ENCODE data around the gene STAM.
"Not testable (repeated sequence)": the region's sequence is repeated elsewhere in the genome, so short reads cannot be mapped to it uniquely, and the experiment has no call there.

STAM gene

GRCh38 chr10:17675638-17676037 is 31.7 kb downstream of the STAM start:
- DNase-seq (ENCODE audit: low read depth) = no peak

- no peak for DNase-seq (ENCODE audit: low read depth)
These were observed 33.0 kb downstream of the STAM start for GRCh38 chr10:17676919-17677318.

- DNase-seq (ENCODE audit: low read depth) = no peak
These were observed 38.4 kb downstream of the STAM start for GRCh38 chr10:17682236-17682946.

- DNase-seq (ENCODE audit: low read depth) = no peak
These were observed 39.6 kb downstream of the STAM start for GRCh38 chr10:17683541-17683940.

- DNase-seq (ENCODE audit: low read depth) = no peak
These were observed 40.6 kb downstream of the STAM start for GRCh38 chr10:17684537-17684936.

GRCh38 chr10:17685233-17685840 is 41.4 kb downstream of the STAM start:
- no peak for DNase-seq (ENCODE audit: low read depth)

GRCh38 chr10:17687117-17687831 is 43.3 kb downstream of the STAM start:
- DNase-seq (ENCODE audit: low read depth) = no peak

GRCh38 chr10:17689137-17689536 is 45.2 kb downstream of the STAM start:
- DNase-seq (ENCODE audit: low read depth) = no peak

- DNase-seq (ENCODE audit: low read depth) = no peak
These were observed 49.1 kb downstream of the STAM start for GRCh38 chr10:17693009-17693408.

- DNase-seq (ENCODE audit: low read depth) = no peak
These were observed 54.7 kb downstream of the STAM start for GRCh38 chr10:17698696-17699095.

GRCh38 chr10:17701301-17701700 is 57.4 kb downstream of the STAM start:
- DNase-seq (ENCODE audit: low read depth) = no peak

- no peak for DNase-seq (ENCODE audit: low read depth)
These were observed 59.8 kb downstream of the STAM start for GRCh38 chr10:17703706-17704105.

GRCh38 chr10:17708821-17709220 is 64.9 kb downstream of the STAM start:
- DNase-seq (ENCODE audit: low read depth) = no peak

- no peak for DNase-seq (ENCODE audit: low read depth)
These were observed 65.5 kb downstream of the STAM start for GRCh38 chr10:17709492-17709891.

- DNase-seq (ENCODE audit: low read depth) = no peak
These were observed 66.2 kb downstream of the STAM start for GRCh38 chr10:17710181-17710580.

GRCh38 chr10:17712053-17712452 is 68.1 kb downstream of the STAM start:
- DNase-seq (ENCODE audit: low read depth) = no peak

GRCh38 chr10:17712717-17713471 is 68.9 kb downstream of the STAM start:
- DNase-seq (ENCODE audit: low read depth) = peak; percentile 6

GRCh38 chr10:17713758-17714157 is 69.8 kb downstream of the STAM start:
- DNase-seq (ENCODE audit: low read depth) = no peak

- DNase-seq (ENCODE audit: low read depth) = no peak
These were observed 72.2 kb downstream of the STAM start for GRCh38 chr10:17716161-17716560.

- DNase-seq (ENCODE audit: low read depth) = not testable (repeated sequence)
These were observed 78.5 kb downstream of the STAM start for GRCh38 chr10:17722317-17723014.

GRCh38 chr10:17725703-17726102 is 81.8 kb downstream of the STAM start:
- no peak for DNase-seq (ENCODE audit: low read depth)

- DNase-seq (ENCODE audit: low read depth) = no peak
These were observed 85.7 kb downstream of the STAM start for GRCh38 chr10:17729630-17730029.
